BJ (cell line): Measurements from ENCODE around the gene MTA1. TPM values are rescaled to one million over a fixed set of nuclear protein-coding genes. Genes with fewer than 3 reads are reported as not detected.
A peak's percentile ranks its signal among the peaks of the same experiment; 100 is the strongest.

Experiments
- CTCF ChIA-PET: fragments of 350-600 bp; formaldehyde crosslinking; extraction: SDS; loops from one replicate; lab custom pipeline; 2021; ENCODE audit warnings: antibody characterized with exemption, inconsistent platforms; lab: Yijun Ruan, JAX
- POLR2A ChIA-PET: fragments of 300-600 bp; sonication (Branson Sonifier 250); formaldehyde crosslinking; extraction: SDS; loops from one replicate; lab custom pipeline; 2021; ENCODE audit warnings: antibody characterized with exemption; lab: Charles Lee
- DNase-seq: peaks from one replicate; pipeline ENCODE4 v3.0.0-alpha.2; 2011; ENCODE audit warnings: low read depth
- H3K27me3 ChIP-seq: 2 replicates; pipeline ENCODE4 v1.6.0; 2011; ENCODE audit warnings: low read length; ENCODE audit not compliant: control insufficient read depth, insufficient read depth
- H3K36me3 ChIP-seq: 2 replicates; pipeline ENCODE4 v1.5.1; 2011; ENCODE audit warnings: low read length; ENCODE audit not compliant: control insufficient read depth, insufficient read depth
- H3K4me3 ChIP-seq: 2 replicates; pipeline ENCODE4 v1.5.1; 2011; ENCODE audit warnings: low read depth, mild to moderate bottlenecking, control low read depth, low read length
- polyA minus RNA-seq: library from RNA; depleted of rRNA, polyadenylated mRNA; stranded (reverse); fragments of >200 nt; gene quantifications from 2 replicates; pipeline ENCODE4 v1.2.3, GENCODE V29; 2011; rRNA and poly(A)+ RNA removed
- polyA plus RNA-seq: library from polyadenylated mRNA; depleted of rRNA; stranded (reverse); fragments of >200 nt; gene quantifications from 2 replicates; pipeline ENCODE4 v1.2.3, GENCODE V29; 2011; rRNA removed
- TF ChIP-seq, protein P1 (sequence below): IDR thresholded peaks from 2 replicates; pipeline ENCODE4 v1.5.1; 2011; ENCODE audit warnings: low read depth, mild to moderate bottlenecking, control low read depth, inconsistent platforms, low read length, moderate library complexity; ENCODE audit not compliant: insufficient read depth

MTA1 gene
- polyA plus RNA-seq (40.3 and 48.8 TPM in 2 replicates), polyA minus RNA-seq (47.8 and 51.7 TPM in 2 replicates)

DNA sequence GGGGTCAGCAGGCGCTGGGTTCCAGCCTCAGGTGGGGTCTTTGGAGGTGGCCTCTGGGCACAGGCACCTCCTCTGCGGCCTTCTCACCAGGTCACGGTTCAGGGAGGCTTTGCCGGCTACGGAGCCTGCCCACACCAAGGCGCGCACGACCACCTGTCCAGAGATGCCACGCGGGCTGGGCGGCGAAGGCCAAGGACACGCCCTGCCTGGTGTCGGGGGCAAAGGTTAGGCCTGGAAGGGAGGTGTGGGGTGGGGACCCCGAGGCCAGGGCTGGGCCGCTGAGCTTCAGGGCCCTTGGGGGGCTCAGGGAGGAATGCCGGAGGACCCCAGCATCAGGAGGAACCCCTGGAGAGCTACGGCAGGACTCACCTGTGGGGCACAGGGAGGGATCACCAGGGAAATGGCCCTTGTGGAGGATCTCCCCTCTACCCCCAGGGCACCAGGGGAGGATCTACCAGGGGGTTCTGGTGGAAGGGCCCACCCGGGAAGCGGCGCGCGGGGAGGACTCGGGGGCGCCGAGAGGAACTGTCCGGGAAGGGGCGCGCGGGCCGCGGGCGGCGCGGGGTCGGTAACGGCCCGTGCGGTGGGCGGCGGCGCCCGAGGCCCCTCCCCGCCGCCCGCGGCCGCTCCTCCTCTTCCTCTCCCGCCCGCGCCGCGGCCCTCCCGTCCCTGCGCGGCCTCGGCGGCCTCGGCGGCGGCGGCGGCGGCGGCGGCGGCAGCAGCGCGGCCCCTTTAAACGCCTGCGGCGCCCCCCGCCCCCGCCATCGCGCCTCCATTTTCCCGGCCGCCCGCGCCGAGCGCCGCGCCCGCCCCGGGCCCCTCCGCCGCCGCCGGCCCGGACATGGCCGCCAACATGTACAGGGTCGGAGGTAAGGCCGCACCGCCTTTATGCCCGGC, at the start of gene MTA1:
MTA1 (plus strand) TSS at position 633 of the 897 bp plus-strand sequence; CDS start at position 842, 209 bp downstream.
- POLR2A ChIA-PET, result no interaction called here
- CTCF ChIA-PET, result no interaction called here
- no peak for DNase-seq
- Histone ChIP-seq H3K4me3 (peak within 1 kb of the TSS; percentile 79), H3K36me3 (peaks cover 2% of the 10 kb centered on the region; the same call in 1 of the 2 replicates), H3K27me3 (no peaks in the 10 kb centered on the region)
- TF ChIP-seq, protein P1, sequence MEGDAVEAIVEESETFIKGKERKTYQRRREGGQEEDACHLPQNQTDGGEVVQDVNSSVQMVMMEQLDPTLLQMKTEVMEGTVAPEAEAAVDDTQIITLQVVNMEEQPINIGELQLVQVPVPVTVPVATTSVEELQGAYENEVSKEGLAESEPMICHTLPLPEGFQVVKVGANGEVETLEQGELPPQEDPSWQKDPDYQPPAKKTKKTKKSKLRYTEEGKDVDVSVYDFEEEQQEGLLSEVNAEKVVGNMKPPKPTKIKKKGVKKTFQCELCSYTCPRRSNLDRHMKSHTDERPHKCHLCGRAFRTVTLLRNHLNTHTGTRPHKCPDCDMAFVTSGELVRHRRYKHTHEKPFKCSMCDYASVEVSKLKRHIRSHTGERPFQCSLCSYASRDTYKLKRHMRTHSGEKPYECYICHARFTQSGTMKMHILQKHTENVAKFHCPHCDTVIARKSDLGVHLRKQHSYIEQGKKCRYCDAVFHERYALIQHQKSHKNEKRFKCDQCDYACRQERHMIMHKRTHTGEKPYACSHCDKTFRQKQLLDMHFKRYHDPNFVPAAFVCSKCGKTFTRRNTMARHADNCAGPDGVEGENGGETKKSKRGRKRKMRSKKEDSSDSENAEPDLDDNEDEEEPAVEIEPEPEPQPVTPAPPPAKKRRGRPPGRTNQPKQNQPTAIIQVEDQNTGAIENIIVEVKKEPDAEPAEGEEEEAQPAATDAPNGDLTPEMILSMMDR, result no peak

DNA sequence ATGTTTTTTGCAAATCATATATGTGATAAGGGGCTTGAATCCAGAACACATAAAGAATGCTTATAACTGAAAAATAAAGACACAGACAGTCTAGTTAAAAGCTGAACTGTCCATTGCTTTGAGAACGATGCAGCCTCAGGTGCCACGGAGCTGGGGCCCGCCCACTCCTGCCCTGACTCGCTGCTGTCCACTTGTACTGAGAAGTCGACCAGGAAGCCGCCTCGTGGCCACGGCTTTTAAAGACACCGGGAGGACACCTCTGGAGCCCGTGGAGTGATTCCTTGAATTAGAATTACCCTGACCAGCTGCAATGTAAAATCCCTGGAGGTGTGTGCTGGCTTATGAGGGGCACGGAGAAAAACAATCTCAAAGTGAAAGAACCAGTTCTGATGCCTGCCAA, 45.2 kb upstream of the MTA1 start:
- Histone ChIP-seq H3K4me3 (no peak overlapping the region), H3K36me3 (0 out of 2 replicates have a peak, but pooled peaks cover 1% of the 10 kb centered on the region), H3K27me3 (no peaks in the 10 kb centered on the region)
- TF ChIP-seq, protein P1, result no peak
- CTCF ChIA-PET, result interaction anchor here (0.8 to 1.8 kb wide), 4 partner anchors 14 to 163 kb away, joined by 3 to 8 read pairs (median 4); no protein-coding TSS in a partner anchor
- no peak for DNase-seq
- POLR2A ChIA-PET, result no interaction called here

DNA sequence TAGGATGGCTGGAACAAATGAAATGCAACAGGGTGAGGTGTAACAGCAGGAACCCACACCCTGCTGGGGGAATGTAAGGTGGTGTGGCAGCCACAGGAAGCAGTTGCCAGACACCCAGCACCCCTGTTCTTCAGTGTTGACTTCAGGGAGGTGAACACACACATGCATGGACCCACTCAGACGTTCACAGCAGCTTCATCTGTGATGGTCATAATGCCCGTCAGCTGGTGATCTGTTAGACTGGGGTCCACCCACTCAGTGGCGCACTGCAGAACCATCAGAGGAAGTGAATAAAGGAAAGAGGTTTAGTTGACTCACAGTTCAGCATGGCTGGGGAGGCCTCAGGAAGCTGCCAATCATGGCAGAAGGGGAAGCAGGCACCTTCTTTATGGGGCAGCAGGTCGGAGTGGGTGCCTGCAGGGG, 44.0 kb upstream of the MTA1 start:
- ChIA-PET POLR2A (no interaction called here), CTCF (interaction anchor here (1.8 to 2.0 kb wide), 2 partner anchors 105 to 114 kb away, joined by 7 to 8 read pairs; no protein-coding TSS in a partner anchor)
- peaks cover 4% of the 10 kb centered on the region; the same call in 1 of the 2 replicates for H3K36me3 ChIP-seq
- TF ChIP-seq, protein P1, result no peak
- no peak for DNase-seq
- H3K27me3 ChIP-seq, result no peaks in the 10 kb centered on the region
- H3K4me3 ChIP-seq, result no peak overlapping the region

DNA sequence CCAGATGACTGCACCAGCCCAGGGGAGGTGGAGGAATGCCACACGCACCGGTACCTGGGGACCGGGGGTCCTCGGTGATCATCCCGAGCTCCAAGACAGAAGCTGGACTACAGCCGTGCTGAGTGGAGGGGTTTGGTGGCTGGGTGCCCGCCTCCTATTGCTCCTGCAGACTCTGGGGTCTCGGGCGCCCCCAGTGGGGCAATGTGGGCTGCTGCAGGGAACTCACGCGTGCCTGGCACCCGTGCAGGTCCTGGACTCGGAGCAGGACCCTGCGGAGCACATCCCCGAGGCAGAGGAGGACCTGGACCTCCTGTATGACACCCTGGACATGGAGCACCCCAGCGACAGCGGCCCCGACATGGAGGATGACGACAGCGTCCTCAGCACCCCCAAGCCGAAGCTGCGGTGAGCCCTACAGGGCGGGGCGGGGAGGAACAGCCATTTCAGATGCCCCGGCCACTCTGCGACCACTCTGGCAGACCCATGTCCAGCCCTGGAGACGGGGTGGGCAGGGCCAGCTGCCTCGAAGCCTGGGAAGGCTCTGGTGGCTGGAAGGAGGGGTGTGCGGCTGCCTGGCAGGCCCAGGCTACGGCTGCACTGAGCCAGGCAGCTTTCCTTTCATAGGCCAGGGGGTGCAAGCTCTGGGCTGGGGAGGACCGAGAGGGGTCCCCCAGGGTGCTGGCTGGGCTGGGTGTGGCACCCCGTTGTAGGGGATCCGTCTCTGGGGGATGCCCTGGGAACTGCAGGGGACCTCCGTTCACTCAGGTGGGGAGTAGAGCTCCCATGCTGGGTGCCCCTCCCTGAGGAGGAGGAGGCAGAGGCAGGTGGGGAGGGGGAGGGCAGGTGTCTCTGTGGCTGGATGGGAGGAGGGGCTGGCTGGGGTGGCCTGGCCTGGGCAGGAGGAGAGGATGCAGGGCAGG, 42.8 kb upstream of the MTA1 start:
- no peaks in the 10 kb centered on the region for H3K27me3 ChIP-seq
- POLR2A ChIA-PET, result no interaction called here
- H3K36me3 ChIP-seq, result peaks cover 4% of the 10 kb centered on the region; the same call in 1 of the 2 replicates
- TF ChIP-seq, protein P1, result no peak
- no peak for DNase-seq
- H3K4me3 ChIP-seq, result no peak overlapping the region
- CTCF ChIA-PET, result interaction anchor here (0.8 to 2.0 kb wide), 3 partner anchors 8 to 113 kb away, joined by 3 to 7 read pairs (median 3); no protein-coding TSS in a partner anchor
